ENCODE results near the gene CERS6.
A peak's percentile ranks its signal among the peaks of the same experiment; 100 is the strongest.
"Not testable (repeated sequence)": the region's sequence is repeated elsewhere in the genome, so short reads cannot be mapped to it uniquely, and the experiment has no call there.

The CERS6 gene

GRCh38 chr2:168495524-168495923, 39.5 kb downstream of the CERS6 start:
- no peak overlapping the region for H3K27ac Mint-ChIP-seq
- no peak overlapping the region for H3K4me3 Mint-ChIP-seq
- H3K36me3 Mint-ChIP-seq: peaks cover 6% of the 10 kb centered on the region
- no peaks in the 10 kb centered on the region for H3K9me3 Mint-ChIP-seq
- peaks cover 33% of the 10 kb centered on the region for H3K4me1 Mint-ChIP-seq
- ATAC-seq: peak; percentile 90
- DNase-seq (ENCODE audit: low spot score in 2 of 2): no peak

- no peaks in the 10 kb centered on the region for H3K9me3 Mint-ChIP-seq
- ATAC-seq (no peak), DNase-seq (ENCODE audit: low spot score in 2 of 2) (no peak)
- peaks cover 6% of the 10 kb centered on the region for H3K36me3 Mint-ChIP-seq
- no peak overlapping the region for H3K27ac Mint-ChIP-seq
- no peak overlapping the region for H3K4me3 Mint-ChIP-seq
- peaks cover 23% of the 10 kb centered on the region for H3K4me1 Mint-ChIP-seq
Measured at GRCh38 chr2:168496906-168497305, 40.8 kb downstream of the CERS6 start.

- Mint-ChIP-seq H3K9me3 (peaks cover 5% of the 10 kb centered on the region), H3K27ac (no peak overlapping the region), H3K4me3 (no peak overlapping the region), H3K4me1 (peaks cover 17% of the 10 kb centered on the region), H3K36me3 (peaks cover 6% of the 10 kb centered on the region)
- ATAC-seq (no peak), DNase-seq (ENCODE audit: low spot score in 2 of 2) (no peak)
Measured at GRCh38 chr2:168499500-168499899, 43.4 kb downstream of the CERS6 start.

- Mint-ChIP-seq H3K27ac (no peak overlapping the region), H3K9me3 (peaks cover 5% of the 10 kb centered on the region), H3K36me3 (peaks cover 6% of the 10 kb centered on the region), H3K4me1 (peaks cover 14% of the 10 kb centered on the region), H3K4me3 (no peak overlapping the region)
- ATAC-seq (no peak), DNase-seq (ENCODE audit: low spot score in 2 of 2) (no peak)
Measured at GRCh38 chr2:168500516-168500915, 44.4 kb downstream of the CERS6 start.

GRCh38 chr2:168501466-168502065, 45.5 kb downstream of the CERS6 start:
- DNase-seq (ENCODE audit: low spot score in 2 of 2) (no peak), ATAC-seq (no peak)
- H3K27ac Mint-ChIP-seq: no peak overlapping the region
- peaks cover 8% of the 10 kb centered on the region for H3K4me1 Mint-ChIP-seq
- no peak overlapping the region for H3K4me3 Mint-ChIP-seq
- H3K9me3 Mint-ChIP-seq: peaks cover 5% of the 10 kb centered on the region
- peaks cover 6% of the 10 kb centered on the region for H3K36me3 Mint-ChIP-seq

GRCh38 chr2:168502852-168503251, 46.8 kb downstream of the CERS6 start:
- not testable (repeated sequence) for H3K9me3 Mint-ChIP-seq; H3K27ac Mint-ChIP-seq; DNase-seq (ENCODE audit: low spot score in 2 of 2); H3K4me3 Mint-ChIP-seq; H3K36me3 Mint-ChIP-seq; H3K4me1 Mint-ChIP-seq; ATAC-seq

GRCh38 chr2:168503901-168504300, 47.8 kb downstream of the CERS6 start:
- Mint-ChIP-seq H3K36me3 (no peaks in the 10 kb centered on the region), H3K9me3 (peaks cover 5% of the 10 kb centered on the region), H3K4me3 (no peak overlapping the region), H3K4me1 (no peaks in the 10 kb centered on the region), H3K27ac (no peak overlapping the region)
- DNase-seq (ENCODE audit: low spot score in 2 of 2) (no peak), ATAC-seq (no peak)

- no peak for ATAC-seq
- H3K4me3 Mint-ChIP-seq: no peak overlapping the region
- no peak for DNase-seq (ENCODE audit: low spot score in 2 of 2)
- H3K9me3 Mint-ChIP-seq: peaks cover 5% of the 10 kb centered on the region
- no peak overlapping the region for H3K27ac Mint-ChIP-seq
- H3K36me3 Mint-ChIP-seq: no peaks in the 10 kb centered on the region
- no peaks in the 10 kb centered on the region for H3K4me1 Mint-ChIP-seq
Measured at GRCh38 chr2:168504323-168504722, 48.3 kb downstream of the CERS6 start.

- Mint-ChIP-seq H3K27ac (no peak overlapping the region), H3K4me3 (no peak overlapping the region), H3K9me3 (no peaks in the 10 kb centered on the region), H3K4me1 (peaks cover 12% of the 10 kb centered on the region), H3K36me3 (no peaks in the 10 kb centered on the region)
- DNase-seq (ENCODE audit: low spot score in 2 of 2) (no peak), ATAC-seq (no peak)
Measured at GRCh38 chr2:168510125-168510756, 54.2 kb downstream of the CERS6 start.

- Mint-ChIP-seq H3K4me1 (peaks cover 12% of the 10 kb centered on the region), H3K9me3 (no peaks in the 10 kb centered on the region), H3K27ac (no peak overlapping the region), H3K36me3 (no peaks in the 10 kb centered on the region), H3K4me3 (no peak overlapping the region)
- DNase-seq (ENCODE audit: low spot score in 2 of 2) (no peak), ATAC-seq (no peak)
Measured at GRCh38 chr2:168514692-168515091, 58.6 kb downstream of the CERS6 start.

- no peaks in the 10 kb centered on the region for H3K9me3 Mint-ChIP-seq
- peaks cover 12% of the 10 kb centered on the region for H3K4me1 Mint-ChIP-seq
- no peak overlapping the region for H3K4me3 Mint-ChIP-seq
- H3K36me3 Mint-ChIP-seq: no peaks in the 10 kb centered on the region
- DNase-seq (ENCODE audit: low spot score in 2 of 2) (no peak), ATAC-seq (no peak)
- no peak overlapping the region for H3K27ac Mint-ChIP-seq
Measured at GRCh38 chr2:168515502-168515901, 59.4 kb downstream of the CERS6 start.

GRCh38 chr2:168517816-168518215, 61.7 kb downstream of the CERS6 start:
- Mint-ChIP-seq H3K27ac (no peak overlapping the region), H3K4me1 (peaks cover 6% of the 10 kb centered on the region), H3K36me3 (no peaks in the 10 kb centered on the region), H3K9me3 (no peaks in the 10 kb centered on the region), H3K4me3 (no peak overlapping the region)
- no peak for ATAC-seq
- DNase-seq (ENCODE audit: low spot score in 2 of 2): no peak

GRCh38 chr2:168518555-168519066, 62.5 kb downstream of the CERS6 start:
- no peak for ATAC-seq
- Mint-ChIP-seq H3K9me3 (no peaks in the 10 kb centered on the region), H3K36me3 (no peaks in the 10 kb centered on the region), H3K4me1 (peaks cover 10% of the 10 kb centered on the region), H3K27ac (no peak overlapping the region), H3K4me3 (no peak overlapping the region)
- DNase-seq (ENCODE audit: low spot score in 2 of 2): no peak

GRCh38 chr2:168519534-168520308, 63.6 kb downstream of the CERS6 start:
- Mint-ChIP-seq H3K4me1 (peaks cover 4% of the 10 kb centered on the region), H3K4me3 (no peak overlapping the region), H3K27ac (no peak overlapping the region), H3K9me3 (no peaks in the 10 kb centered on the region), H3K36me3 (no peaks in the 10 kb centered on the region)
- ATAC-seq (no peak), DNase-seq (ENCODE audit: low spot score in 2 of 2) (no peak)

GRCh38 chr2:168521053-168521741, 65.1 kb downstream of the CERS6 start:
- no peaks in the 10 kb centered on the region for H3K9me3 Mint-ChIP-seq
- H3K4me1 Mint-ChIP-seq: peaks cover 4% of the 10 kb centered on the region
- ATAC-seq (no peak), DNase-seq (ENCODE audit: low spot score in 2 of 2) (no peak)
- no peaks in the 10 kb centered on the region for H3K36me3 Mint-ChIP-seq
- H3K27ac Mint-ChIP-seq: no peak overlapping the region
- no peak overlapping the region for H3K4me3 Mint-ChIP-seq

All from stimulated activated effector memory CD8-positive, alpha-beta T cell treated with anti-CD3 and anti-CD28 coated beads, Interleukin-12 subunit alpha, Interleukin-12 subunit beta, amount 100 ng/mL, for 72 hours (primary cell).